HEK293 (cell line): ENCODE measurements around the gene INPP5A.

Source experiments
- GLIS1 ChIP-seq: fragments of 450-650 bp; formaldehyde crosslinking; IDR thresholded peaks from 2 replicates; pipeline ENCODE4 v1.5.1; 2016; ENCODE audit warnings: missing biosample characterization, missing genetic modification characterization
- REPIN1 ChIP-seq: fragments of 450-650 bp; formaldehyde crosslinking; IDR thresholded peaks from 2 replicates; pipeline ENCODE4 v1.5.1; 2017; ENCODE audit warnings: missing biosample characterization, missing genetic modification characterization, low read depth
- SP2 ChIP-seq: fragments of 450-650 bp; formaldehyde crosslinking; IDR thresholded peaks from 2 replicates; pipeline ENCODE4 v1.5.1; 2016; ENCODE audit warnings: missing biosample characterization, missing genetic modification characterization
- YY1 ChIP-seq: fragments of 450-650 bp; formaldehyde crosslinking; IDR thresholded peaks from 2 replicates; pipeline ENCODE4 v1.5.1; 2018; ENCODE audit warnings: missing biosample characterization, missing genetic modification characterization
- ZBTB49 ChIP-seq: fragments of 450-650 bp; formaldehyde crosslinking; IDR thresholded peaks from 2 replicates; pipeline ENCODE4 v1.5.1; 2016; ENCODE audit warnings: missing biosample characterization, missing genetic modification characterization, low read depth
- ZNF175 ChIP-seq: fragments of 450-650 bp; formaldehyde crosslinking; IDR thresholded peaks from 2 replicates; pipeline ENCODE4 v1.5.1; 2016; ENCODE audit warnings: missing biosample characterization, missing genetic modification characterization
- ZNF274 ChIP-seq, 2 experiments: fragments of 200-500 bp in 1 of 2; fragments of 450-650 bp in 1 of 2; sonication (Bioruptor generic) in 1 of 2; formaldehyde crosslinking in 1 of 2; IDR thresholded peaks; 2 replicates each; pipeline versions ENCODE4 v1.5.1 to v1.6.1; 2014 to 2016; ENCODE audit warnings: borderline replicate concordance in 1 of 2, inconsistent platforms in 1 of 2, low read length in 1 of 2, missing biosample characterization in 1 of 2, missing genetic modification characterization in 1 of 2
- ZNF280C ChIP-seq: fragments of 450-650 bp; formaldehyde crosslinking; IDR thresholded peaks from 2 replicates; pipeline ENCODE4 v1.5.1; 2016; ENCODE audit warnings: missing biosample characterization, missing genetic modification characterization
- ZNF660 ChIP-seq: fragments of 450-650 bp; IDR thresholded peaks from 2 replicates; pipeline ENCODE4 v1.5.1; 2018; ENCODE audit warnings: missing biosample characterization, mild to moderate bottlenecking, missing genetic modification characterization
- ZNF76 ChIP-seq: fragments of 450-650 bp; formaldehyde crosslinking; IDR thresholded peaks from 2 replicates; pipeline ENCODE4; 2016; ENCODE audit warnings: low read depth, missing biosample characterization, missing genetic modification characterization, borderline replicate concordance
- ZNF830 ChIP-seq: fragments of 450-650 bp; IDR thresholded peaks from 2 replicates; pipeline ENCODE4 v1.5.0; 2018; ENCODE audit warnings: missing biosample characterization, missing genetic modification characterization, low read depth, mild to moderate bottlenecking, moderate library complexity
- TF ChIP-seq, protein P1 (sequence below): fragments of 450-650 bp; formaldehyde crosslinking; IDR thresholded peaks from 2 replicates; pipeline ENCODE4 v1.5.1; 2016; ENCODE audit warnings: missing biosample characterization, missing genetic modification characterization
- TF ChIP-seq, protein P2 (sequence below): fragments of 450-650 bp; formaldehyde crosslinking; IDR thresholded peaks from 2 replicates; pipeline ENCODE4 v1.5.1; 2016; ENCODE audit warnings: missing biosample characterization, missing genetic modification characterization

- TF ChIP-seq ZNF660 (tag by site-specific recombination) = no peak
- TF ChIP-seq, protein P1, sequence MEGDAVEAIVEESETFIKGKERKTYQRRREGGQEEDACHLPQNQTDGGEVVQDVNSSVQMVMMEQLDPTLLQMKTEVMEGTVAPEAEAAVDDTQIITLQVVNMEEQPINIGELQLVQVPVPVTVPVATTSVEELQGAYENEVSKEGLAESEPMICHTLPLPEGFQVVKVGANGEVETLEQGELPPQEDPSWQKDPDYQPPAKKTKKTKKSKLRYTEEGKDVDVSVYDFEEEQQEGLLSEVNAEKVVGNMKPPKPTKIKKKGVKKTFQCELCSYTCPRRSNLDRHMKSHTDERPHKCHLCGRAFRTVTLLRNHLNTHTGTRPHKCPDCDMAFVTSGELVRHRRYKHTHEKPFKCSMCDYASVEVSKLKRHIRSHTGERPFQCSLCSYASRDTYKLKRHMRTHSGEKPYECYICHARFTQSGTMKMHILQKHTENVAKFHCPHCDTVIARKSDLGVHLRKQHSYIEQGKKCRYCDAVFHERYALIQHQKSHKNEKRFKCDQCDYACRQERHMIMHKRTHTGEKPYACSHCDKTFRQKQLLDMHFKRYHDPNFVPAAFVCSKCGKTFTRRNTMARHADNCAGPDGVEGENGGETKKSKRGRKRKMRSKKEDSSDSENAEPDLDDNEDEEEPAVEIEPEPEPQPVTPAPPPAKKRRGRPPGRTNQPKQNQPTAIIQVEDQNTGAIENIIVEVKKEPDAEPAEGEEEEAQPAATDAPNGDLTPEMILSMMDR (tag by site-specific recombination) = no peak
- TF ChIP-seq ZNF830 (tag by site-specific recombination) = no peak
- no peak for TF ChIP-seq YY1 (tag by site-specific recombination)
- no peak for TF ChIP-seq ZBTB49 (tag by site-specific recombination)
- TF ChIP-seq, protein P2, sequence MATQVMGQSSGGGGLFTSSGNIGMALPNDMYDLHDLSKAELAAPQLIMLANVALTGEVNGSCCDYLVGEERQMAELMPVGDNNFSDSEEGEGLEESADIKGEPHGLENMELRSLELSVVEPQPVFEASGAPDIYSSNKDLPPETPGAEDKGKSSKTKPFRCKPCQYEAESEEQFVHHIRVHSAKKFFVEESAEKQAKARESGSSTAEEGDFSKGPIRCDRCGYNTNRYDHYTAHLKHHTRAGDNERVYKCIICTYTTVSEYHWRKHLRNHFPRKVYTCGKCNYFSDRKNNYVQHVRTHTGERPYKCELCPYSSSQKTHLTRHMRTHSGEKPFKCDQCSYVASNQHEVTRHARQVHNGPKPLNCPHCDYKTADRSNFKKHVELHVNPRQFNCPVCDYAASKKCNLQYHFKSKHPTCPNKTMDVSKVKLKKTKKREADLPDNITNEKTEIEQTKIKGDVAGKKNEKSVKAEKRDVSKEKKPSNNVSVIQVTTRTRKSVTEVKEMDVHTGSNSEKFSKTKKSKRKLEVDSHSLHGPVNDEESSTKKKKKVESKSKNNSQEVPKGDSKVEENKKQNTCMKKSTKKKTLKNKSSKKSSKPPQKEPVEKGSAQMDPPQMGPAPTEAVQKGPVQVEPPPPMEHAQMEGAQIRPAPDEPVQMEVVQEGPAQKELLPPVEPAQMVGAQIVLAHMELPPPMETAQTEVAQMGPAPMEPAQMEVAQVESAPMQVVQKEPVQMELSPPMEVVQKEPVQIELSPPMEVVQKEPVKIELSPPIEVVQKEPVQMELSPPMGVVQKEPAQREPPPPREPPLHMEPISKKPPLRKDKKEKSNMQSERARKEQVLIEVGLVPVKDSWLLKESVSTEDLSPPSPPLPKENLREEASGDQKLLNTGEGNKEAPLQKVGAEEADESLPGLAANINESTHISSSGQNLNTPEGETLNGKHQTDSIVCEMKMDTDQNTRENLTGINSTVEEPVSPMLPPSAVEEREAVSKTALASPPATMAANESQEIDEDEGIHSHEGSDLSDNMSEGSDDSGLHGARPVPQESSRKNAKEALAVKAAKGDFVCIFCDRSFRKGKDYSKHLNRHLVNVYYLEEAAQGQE (tag by site-specific recombination) = no peak
- TF ChIP-seq SP2 (tag by site-specific recombination) = no peak
- no peak for TF ChIP-seq REPIN1 (tag by site-specific recombination)
- no peak for TF ChIP-seq ZNF175 (tag by site-specific recombination)
- no peak for TF ChIP-seq ZNF76 (tag by site-specific recombination)
- TF ChIP-seq ZNF274 (IDR thresholded peaks at IDR 0.05; ENCODE audit: low read length) = no peak
- no peak for TF ChIP-seq ZNF274 (tag by site-specific recombination; IDR thresholded peaks at IDR 0.05; ENCODE audit: borderline replicate concordance)
- no peak for TF ChIP-seq ZNF280C (tag by site-specific recombination)
- no peak for TF ChIP-seq GLIS1 (tag by site-specific recombination)
These were observed 170.9 kb downstream of the INPP5A start for GRCh38 chr10:132708441-132708840.
